WTC11 (cell line): ENCODE measurements around the gene KRTAP5-7. TPM values are rescaled to one million over a fixed set of nuclear protein-coding genes. Genes with fewer than 3 reads are reported as not detected.

ENCODE experiments used
- ATAC-seq: fragments of 200-7000 bp; cut with Tn5 transposase; 2 replicates; pipeline ENCODE4 v1.10.0; 2021; ENCODE audit warnings: mild to moderate bottlenecking, moderate library complexity
- CTCF ChIA-PET: fragments of 300-600 bp; sonication (Branson Sonifier 250); formaldehyde crosslinking; loops from one replicate; lab custom pipeline; 2021; ENCODE audit warnings: antibody characterized with exemption; lab: Charles Lee
- POLR2A ChIA-PET: fragments of 350-600 bp; sonication (Branson Sonifier 250); formaldehyde crosslinking; loops from one replicate; lab custom pipeline; 2021; ENCODE audit warnings: antibody characterized with exemption; lab: Charles Lee
- DNase-seq: peaks from one replicate; pipeline ENCODE4 v3.0.0; 2021; ENCODE audit warnings: low spot score
- H3K27ac Mint-ChIP-seq: 2 replicates; pipeline ENCODE4 v1.8.0; 2021; ENCODE audit warnings: mixed read lengths
- H3K27me3 Mint-ChIP-seq: 2 replicates; pipeline ENCODE4 v1.8.0; 2021; ENCODE audit warnings: low read depth, mild to moderate bottlenecking, moderate library complexity, mixed read lengths
- H3K36me3 Mint-ChIP-seq: 2 replicates; pipeline ENCODE4 v1.8.0; 2021; ENCODE audit warnings: mixed read lengths
- H3K4me1 Mint-ChIP-seq: 2 replicates; pipeline ENCODE4 v1.8.0; 2022; ENCODE audit warnings: mixed read lengths
- H3K4me3 Mint-ChIP-seq: 2 replicates; pipeline ENCODE4 v1.8.0; 2021; ENCODE audit warnings: mild to moderate bottlenecking, moderate library complexity, mixed read lengths
- H3K9me3 Mint-ChIP-seq: 2 replicates; pipeline ENCODE4 v1.8.0; 2021; ENCODE audit warnings: mixed read lengths
- ETV6 ChIP-seq: sonication (generic); formaldehyde crosslinking; IDR thresholded peaks from 2 replicates; pipeline ENCODE4 v1.8.1; 2022; ENCODE audit warnings: mild to moderate bottlenecking, missing genetic modification reagents
- FOXK1 ChIP-seq: sonication (generic); formaldehyde crosslinking; IDR thresholded peaks from 2 replicates; pipeline ENCODE4 v1.8.0; 2022; ENCODE audit warnings: mild to moderate bottlenecking, moderate library complexity, missing genetic modification reagents
- HMGA2 ChIP-seq: fragments of 250-450 bp; sonication (Bioruptor Pico); IDR thresholded peaks from 2 replicates; pipeline ENCODE4 v1.4.0; 2021; ENCODE audit warnings: mild to moderate bottlenecking, moderate library complexity
- JAZF1 ChIP-seq: fragments of 250-450 bp; sonication (Bioruptor Pico); IDR thresholded peaks from 2 replicates; pipeline ENCODE4 v1.9.0; 2021; ENCODE audit warnings: moderate library complexity, mild to moderate bottlenecking, inconsistent platforms
- MYBL2 ChIP-seq: sonication (generic); formaldehyde crosslinking; IDR thresholded peaks from 2 replicates; pipeline ENCODE4 v1.8.1; 2023; ENCODE audit warnings: mild to moderate bottlenecking, moderate library complexity, missing genetic modification reagents
- NR2C2 ChIP-seq: sonication (generic); formaldehyde crosslinking; IDR thresholded peaks from 2 replicates; pipeline ENCODE4 v1.8.0; 2022; ENCODE audit warnings: mild to moderate bottlenecking, missing genetic modification reagents
- TCF7 ChIP-seq: sonication (generic); formaldehyde crosslinking; IDR thresholded peaks from 2 replicates; pipeline ENCODE4 v1.8.0; 2022; ENCODE audit warnings: mild to moderate bottlenecking, low read depth, missing genetic modification reagents, moderate library complexity
- ZNF317 ChIP-seq: sonication (generic); formaldehyde crosslinking; IDR thresholded peaks from 2 replicates; pipeline ENCODE4 v1.8.1; 2023; ENCODE audit warnings: low read depth, mild to moderate bottlenecking, moderate library complexity, missing genetic modification reagents, borderline replicate concordance
- total RNA-seq: library from RNA; stranded (reverse); gene quantifications from 3 replicates; pipeline ENCODE4 v1.2.3, GENCODE V29; 2021
- TF ChIP-seq, protein P1 (sequence below): sonication (generic); formaldehyde crosslinking; IDR thresholded peaks from 2 replicates; pipeline ENCODE4 v1.8.0; 2022; ENCODE audit warnings: mild to moderate bottlenecking, missing genetic modification reagents
- TF ChIP-seq, protein P2 (sequence below): sonication (generic); formaldehyde crosslinking; IDR thresholded peaks from 2 replicates; pipeline ENCODE4 v1.8.0; 2022; ENCODE audit warnings: mild to moderate bottlenecking, missing genetic modification reagents
- TF ChIP-seq, protein P3 (sequence below): fragments of 250-450 bp; sonication (Bioruptor Pico); IDR thresholded peaks from 2 replicates; pipeline ENCODE4 v1.9.0; 2021; ENCODE audit warnings: mild to moderate bottlenecking
- TF ChIP-seq, protein P4 (sequence below): sonication (generic); formaldehyde crosslinking; IDR thresholded peaks from 2 replicates; pipeline ENCODE4 v1.8.0; 2023; ENCODE audit warnings: missing genetic modification reagents
- TF ChIP-seq, protein P5 (sequence below): sonication (generic); formaldehyde crosslinking; IDR thresholded peaks from 2 replicates; pipeline ENCODE4 v1.8.0; 2022; ENCODE audit warnings: missing genetic modification reagents
- TF ChIP-seq, protein P6 (sequence below): sonication (generic); formaldehyde crosslinking; IDR thresholded peaks from 2 replicates; pipeline ENCODE4 v1.8.0; 2022; ENCODE audit warnings: mild to moderate bottlenecking, missing genetic modification reagents

The KRTAP5-7 gene
- total RNA-seq, 1 experiment from 2014 or later, result 0.11 TPM

DNA sequence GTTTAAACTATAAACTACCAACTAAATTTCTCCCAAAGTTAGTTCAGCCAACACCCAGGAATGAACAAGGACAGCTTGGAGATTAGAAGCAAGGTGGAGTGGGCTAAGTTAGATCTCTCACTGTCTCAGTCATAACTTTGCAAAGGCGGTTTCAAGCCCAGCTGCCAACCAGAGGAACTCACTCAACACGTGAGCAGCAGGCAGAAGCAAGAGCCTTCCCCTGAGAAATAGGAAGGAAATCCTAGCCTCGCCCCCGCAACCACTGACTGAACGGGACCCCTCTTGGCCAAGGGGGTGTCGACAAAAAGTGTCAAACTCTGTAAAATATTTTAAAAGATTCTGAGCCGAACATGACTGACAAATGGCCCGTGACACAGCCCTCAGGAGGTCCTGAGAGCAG lies 16.8 kb downstream of the KRTAP5-7 start:
- no peak overlapping the region for H3K27ac Mint-ChIP-seq
- H3K4me3 Mint-ChIP-seq, result no peak overlapping the region
- H3K4me1 Mint-ChIP-seq, result peaks cover 17% of the 10 kb centered on the region
- CTCF ChIA-PET, result interaction anchor here (2.2 kb wide), 1 partner anchor 36 kb away, joined by 6 read pairs; no protein-coding TSS in a partner anchor
- peaks cover 20% of the 10 kb centered on the region for H3K27me3 Mint-ChIP-seq
- TF ChIP-seq, protein P1, sequence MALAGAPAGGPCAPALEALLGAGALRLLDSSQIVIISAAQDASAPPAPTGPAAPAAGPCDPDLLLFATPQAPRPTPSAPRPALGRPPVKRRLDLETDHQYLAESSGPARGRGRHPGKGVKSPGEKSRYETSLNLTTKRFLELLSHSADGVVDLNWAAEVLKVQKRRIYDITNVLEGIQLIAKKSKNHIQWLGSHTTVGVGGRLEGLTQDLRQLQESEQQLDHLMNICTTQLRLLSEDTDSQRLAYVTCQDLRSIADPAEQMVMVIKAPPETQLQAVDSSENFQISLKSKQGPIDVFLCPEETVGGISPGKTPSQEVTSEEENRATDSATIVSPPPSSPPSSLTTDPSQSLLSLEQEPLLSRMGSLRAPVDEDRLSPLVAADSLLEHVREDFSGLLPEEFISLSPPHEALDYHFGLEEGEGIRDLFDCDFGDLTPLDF (CRISPR knock-in tag), result no peak
- no peak for TF ChIP-seq JAZF1 (CRISPR knock-in tag)
- TF ChIP-seq MYBL2, result no peak
- TF ChIP-seq, protein P2, sequence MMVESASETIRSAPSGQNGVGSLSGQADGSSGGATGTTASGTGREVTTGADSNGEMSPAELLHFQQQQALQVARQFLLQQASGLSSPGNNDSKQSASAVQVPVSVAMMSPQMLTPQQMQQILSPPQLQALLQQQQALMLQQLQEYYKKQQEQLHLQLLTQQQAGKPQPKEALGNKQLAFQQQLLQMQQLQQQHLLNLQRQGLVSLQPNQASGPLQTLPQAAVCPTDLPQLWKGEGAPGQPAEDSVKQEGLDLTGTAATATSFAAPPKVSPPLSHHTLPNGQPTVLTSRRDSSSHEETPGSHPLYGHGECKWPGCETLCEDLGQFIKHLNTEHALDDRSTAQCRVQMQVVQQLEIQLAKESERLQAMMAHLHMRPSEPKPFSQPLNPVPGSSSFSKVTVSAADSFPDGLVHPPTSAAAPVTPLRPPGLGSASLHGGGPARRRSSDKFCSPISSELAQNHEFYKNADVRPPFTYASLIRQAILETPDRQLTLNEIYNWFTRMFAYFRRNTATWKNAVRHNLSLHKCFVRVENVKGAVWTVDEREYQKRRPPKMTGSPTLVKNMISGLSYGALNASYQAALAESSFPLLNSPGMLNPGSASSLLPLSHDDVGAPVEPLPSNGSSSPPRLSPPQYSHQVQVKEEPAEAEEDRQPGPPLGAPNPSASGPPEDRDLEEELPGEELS, result no peak
- TF ChIP-seq, protein P3, sequence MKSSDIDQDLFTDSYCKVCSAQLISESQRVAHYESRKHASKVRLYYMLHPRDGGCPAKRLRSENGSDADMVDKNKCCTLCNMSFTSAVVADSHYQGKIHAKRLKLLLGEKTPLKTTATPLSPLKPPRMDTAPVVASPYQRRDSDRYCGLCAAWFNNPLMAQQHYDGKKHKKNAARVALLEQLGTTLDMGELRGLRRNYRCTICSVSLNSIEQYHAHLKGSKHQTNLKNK (CRISPR knock-in tag), result no peak
- no peak for TF ChIP-seq HMGA2 (CRISPR knock-in tag)
- no peak for TF ChIP-seq NR2C2
- TF ChIP-seq, protein P4, sequence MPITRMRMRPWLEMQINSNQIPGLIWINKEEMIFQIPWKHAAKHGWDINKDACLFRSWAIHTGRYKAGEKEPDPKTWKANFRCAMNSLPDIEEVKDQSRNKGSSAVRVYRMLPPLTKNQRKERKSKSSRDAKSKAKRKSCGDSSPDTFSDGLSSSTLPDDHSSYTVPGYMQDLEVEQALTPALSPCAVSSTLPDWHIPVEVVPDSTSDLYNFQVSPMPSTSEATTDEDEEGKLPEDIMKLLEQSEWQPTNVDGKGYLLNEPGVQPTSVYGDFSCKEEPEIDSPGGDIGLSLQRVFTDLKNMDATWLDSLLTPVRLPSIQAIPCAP (CRISPR knock-in tag), result no peak
- no peak for TF ChIP-seq ZNF317 (CRISPR knock-in tag)
- no peak for TF ChIP-seq FOXK1 (CRISPR knock-in tag)
- POLR2A ChIA-PET, result no interaction called here
- peaks cover 16% of the 10 kb centered on the region for H3K36me3 Mint-ChIP-seq
- DNase-seq, result no peak
- ATAC-seq, result no peak
- H3K9me3 Mint-ChIP-seq, result peaks cover 27% of the 10 kb centered on the region

DNA sequence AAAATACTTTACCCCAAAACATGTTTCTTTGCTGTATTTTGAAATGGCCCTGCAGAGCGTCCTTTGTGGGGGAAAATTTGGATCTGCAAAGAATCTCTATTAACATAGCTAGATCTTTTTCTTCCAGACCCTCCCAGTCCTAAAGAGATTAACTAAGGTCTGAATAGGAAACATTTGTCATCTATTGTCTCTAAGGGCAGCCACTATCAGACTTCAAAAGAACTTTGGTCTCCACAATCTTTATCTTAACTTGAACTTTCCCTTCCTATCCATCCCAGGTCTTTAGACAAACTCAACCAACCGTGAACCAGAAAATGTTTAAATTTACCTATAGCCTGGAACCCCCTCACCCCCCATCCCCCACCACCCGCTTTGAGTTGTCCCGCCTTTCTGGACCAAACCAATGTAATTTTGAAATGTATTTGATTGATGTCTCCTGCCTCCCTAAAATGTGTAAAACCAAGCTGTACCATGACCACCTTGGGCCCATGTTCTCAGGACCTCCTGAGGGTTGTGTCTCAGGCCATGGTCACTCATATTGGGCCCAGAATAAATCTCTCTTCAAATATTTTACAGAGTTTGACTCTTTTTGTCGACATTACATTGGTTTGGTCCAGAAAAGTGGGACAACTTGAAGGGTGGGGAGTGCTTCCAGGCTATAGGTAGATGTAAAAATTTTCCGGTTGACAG lies 17.6 kb downstream of the KRTAP5-7 start:
- H3K4me3 Mint-ChIP-seq, result no peak overlapping the region
- POLR2A ChIA-PET, result no interaction called here

More for the DNA sequence above, 17.6 kb downstream of the KRTAP5-7 start:
- peaks cover 17% of the 10 kb centered on the region for H3K4me1 Mint-ChIP-seq
- peaks cover 16% of the 10 kb centered on the region for H3K36me3 Mint-ChIP-seq
- no peak overlapping the region for H3K27ac Mint-ChIP-seq
- CTCF ChIA-PET, result interaction anchor here (0.6 to 2.2 kb wide), 2 partner anchors 11 to 36 kb away, joined by 5 to 6 read pairs; no protein-coding TSS in a partner anchor
- ATAC-seq (no peak), DNase-seq (no peak)
- H3K9me3 Mint-ChIP-seq, result peaks cover 27% of the 10 kb centered on the region
- peaks cover 25% of the 10 kb centered on the region for H3K27me3 Mint-ChIP-seq
- TF ChIP-seq ETV6 (CRISPR knock-in tag), result no peak
- TF ChIP-seq, protein P5, sequence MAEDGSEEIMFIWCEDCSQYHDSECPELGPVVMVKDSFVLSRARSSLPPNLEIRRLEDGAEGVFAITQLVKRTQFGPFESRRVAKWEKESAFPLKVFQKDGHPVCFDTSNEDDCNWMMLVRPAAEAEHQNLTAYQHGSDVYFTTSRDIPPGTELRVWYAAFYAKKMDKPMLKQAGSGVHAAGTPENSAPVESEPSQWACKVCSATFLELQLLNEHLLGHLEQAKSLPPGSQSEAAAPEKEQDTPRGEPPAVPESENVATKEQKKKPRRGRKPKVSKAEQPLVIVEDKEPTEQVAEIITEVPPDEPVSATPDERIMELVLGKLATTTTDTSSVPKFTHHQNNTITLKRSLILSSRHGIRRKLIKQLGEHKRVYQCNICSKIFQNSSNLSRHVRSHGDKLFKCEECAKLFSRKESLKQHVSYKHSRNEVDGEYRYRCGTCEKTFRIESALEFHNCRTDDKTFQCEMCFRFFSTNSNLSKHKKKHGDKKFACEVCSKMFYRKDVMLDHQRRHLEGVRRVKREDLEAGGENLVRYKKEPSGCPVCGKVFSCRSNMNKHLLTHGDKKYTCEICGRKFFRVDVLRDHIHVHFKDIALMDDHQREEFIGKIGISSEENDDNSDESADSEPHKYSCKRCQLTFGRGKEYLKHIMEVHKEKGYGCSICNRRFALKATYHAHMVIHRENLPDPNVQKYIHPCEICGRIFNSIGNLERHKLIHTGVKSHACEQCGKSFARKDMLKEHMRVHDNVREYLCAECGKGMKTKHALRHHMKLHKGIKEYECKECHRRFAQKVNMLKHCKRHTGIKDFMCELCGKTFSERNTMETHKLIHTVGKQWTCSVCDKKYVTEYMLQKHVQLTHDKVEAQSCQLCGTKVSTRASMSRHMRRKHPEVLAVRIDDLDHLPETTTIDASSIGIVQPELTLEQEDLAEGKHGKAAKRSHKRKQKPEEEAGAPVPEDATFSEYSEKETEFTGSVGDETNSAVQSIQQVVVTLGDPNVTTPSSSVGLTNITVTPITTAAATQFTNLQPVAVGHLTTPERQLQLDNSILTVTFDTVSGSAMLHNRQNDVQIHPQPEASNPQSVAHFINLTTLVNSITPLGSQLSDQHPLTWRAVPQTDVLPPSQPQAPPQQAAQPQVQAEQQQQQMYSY (CRISPR knock-in tag), result no peak
- TF ChIP-seq, protein P2, result no peak
- TF ChIP-seq, protein P6, sequence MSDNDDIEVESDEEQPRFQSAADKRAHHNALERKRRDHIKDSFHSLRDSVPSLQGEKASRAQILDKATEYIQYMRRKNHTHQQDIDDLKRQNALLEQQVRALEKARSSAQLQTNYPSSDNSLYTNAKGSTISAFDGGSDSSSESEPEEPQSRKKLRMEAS (CRISPR knock-in tag), result no peak
- TF ChIP-seq TCF7 (CRISPR knock-in tag), result no peak
